HG03460 (cell line): ENCODE measurements around the gene TRAK2.
"Not testable (repeated sequence)": the region's sequence is repeated elsewhere in the genome, so short reads cannot be mapped to it uniquely, and the experiment has no call there.

Experiments used
- ATAC-seq: cut with Tn5 transposase; IDR thresholded peaks from one replicate; pipeline ENCODE4 v1.9.1; 2021; ENCODE audit not compliant: unreplicated experiment

Gene TRAK2

GRCh38 chr2:201452058-201452921 is 1.0 kb upstream of the TRAK2 start:
- ATAC-seq = no peak

- peak; percentile 15 for ATAC-seq
These were observed 335 bp downstream of the TRAK2 start for GRCh38 chr2:201450954-201451291.

- ATAC-seq = no peak
These were observed 2.6 kb downstream of the TRAK2 start for GRCh38 chr2:201448701-201449100.

- ATAC-seq = no peak
These were observed 3.2 kb downstream of the TRAK2 start for GRCh38 chr2:201448061-201448460.

- no peak for ATAC-seq
These were observed 4.2 kb downstream of the TRAK2 start for GRCh38 chr2:201447086-201447485.

GRCh38 chr2:201444746-201445465 is 6.4 kb downstream of the TRAK2 start:
- no peak for ATAC-seq

GRCh38 chr2:201441409-201441808 is 9.8 kb downstream of the TRAK2 start:
- ATAC-seq = no peak

GRCh38 chr2:201440182-201440581 is 11.1 kb downstream of the TRAK2 start:
- no peak for ATAC-seq

- not testable (repeated sequence) for ATAC-seq
These were observed 11.8 kb downstream of the TRAK2 start for GRCh38 chr2:201439336-201439922.

GRCh38 chr2:201436141-201436540 is 15.1 kb downstream of the TRAK2 start:
- ATAC-seq = no peak

GRCh38 chr2:201433394-201433995 is 17.8 kb downstream of the TRAK2 start:
- no peak for ATAC-seq

- ATAC-seq = no peak
These were observed 18.5 kb downstream of the TRAK2 start for GRCh38 chr2:201432621-201433393.

GRCh38 chr2:201432038-201432620 is 19.1 kb downstream of the TRAK2 start:
- ATAC-seq = no peak

GRCh38 chr2:201430839-201431238 is 20.4 kb downstream of the TRAK2 start:
- ATAC-seq = no peak

GRCh38 chr2:201430322-201430721 is 20.9 kb downstream of the TRAK2 start:
- ATAC-seq = not testable (repeated sequence)

GRCh38 chr2:201429835-201430234 is 21.4 kb downstream of the TRAK2 start:
- ATAC-seq = not testable (repeated sequence)

- ATAC-seq = not testable (repeated sequence)
These were observed 22.9 kb downstream of the TRAK2 start for GRCh38 chr2:201428366-201428765.

- ATAC-seq = no peak
These were observed 25.3 kb downstream of the TRAK2 start for GRCh38 chr2:201425952-201426351.

GRCh38 chr2:201420442-201421113 is 30.7 kb downstream of the TRAK2 start:
- no peak for ATAC-seq

- ATAC-seq = no peak
These were observed 31.3 kb downstream of the TRAK2 start for GRCh38 chr2:201419986-201420385.
